Muscle of arm (tissue), 12 donors: ENCODE data around the gene ZNF792. TPM values are rescaled to one million over a fixed set of nuclear protein-coding genes. Genes with fewer than 3 reads are reported as not detected.
"Not testable (repeated sequence)": the region's sequence is repeated elsewhere in the genome, so short reads cannot be mapped to it uniquely, and the experiment has no call there.

Experiments used
- DNase-seq: peaks from one replicate; pipeline ENCODE4 v3.0.0-alpha.2; 2013
- polyA plus RNA-seq, 12 donors: library from polyadenylated mRNA; unstranded; fragments of 120-200 nt; gene quantifications; one replicate each; pipeline ENCODE4 v1.2.1, GENCODE V29; 2013; ENCODE audit not compliant: insufficient read length in 12 of 12

ZNF792 gene
- polyA plus RNA-seq, 12 donors: 2.5 to 3.8 (median 3.2) TPM; not detected in 2

DNA sequence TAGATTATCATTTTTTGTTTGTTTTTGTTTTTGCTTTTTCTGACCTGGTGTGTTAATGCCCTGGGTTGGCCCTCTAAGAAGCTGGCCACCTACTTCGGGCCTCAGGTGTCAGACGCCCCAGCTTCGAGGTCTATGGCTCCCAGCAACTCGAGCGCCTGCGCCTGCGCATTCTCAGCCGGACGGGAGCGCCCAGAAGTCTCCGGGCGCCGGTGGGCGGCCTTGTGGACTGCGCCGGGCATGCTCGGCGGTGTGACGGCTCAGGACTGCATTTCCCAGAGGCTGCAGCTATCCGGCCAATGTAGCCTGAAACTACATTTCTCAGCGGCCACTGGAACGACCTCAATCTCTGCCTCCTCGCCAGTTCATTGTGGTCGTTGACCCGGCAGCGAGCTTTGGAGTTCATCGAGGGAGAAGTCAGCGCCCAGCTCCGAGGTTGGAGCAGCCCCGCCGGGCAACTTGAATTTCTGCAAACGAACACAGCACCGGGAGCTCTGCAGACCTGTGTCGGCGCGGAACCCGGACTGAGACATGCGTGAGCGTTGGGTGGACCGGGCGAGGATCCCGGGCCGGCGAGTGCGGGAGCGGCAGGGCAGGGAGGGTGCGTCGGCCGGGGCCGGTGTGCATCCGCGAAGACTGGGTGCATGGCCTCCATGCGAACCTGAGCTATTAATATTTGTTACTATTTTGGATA is 37.2 kb downstream of the ZNF792 start, which contains the start of gene ZNF30:
Gene ZNF30, plus strand, starts transcription at position 219 of the 691 bp plus-strand sequence. CDS start 3,045 bp downstream, outside the sequence.
- DNase-seq: peak; percentile 89

DNA sequence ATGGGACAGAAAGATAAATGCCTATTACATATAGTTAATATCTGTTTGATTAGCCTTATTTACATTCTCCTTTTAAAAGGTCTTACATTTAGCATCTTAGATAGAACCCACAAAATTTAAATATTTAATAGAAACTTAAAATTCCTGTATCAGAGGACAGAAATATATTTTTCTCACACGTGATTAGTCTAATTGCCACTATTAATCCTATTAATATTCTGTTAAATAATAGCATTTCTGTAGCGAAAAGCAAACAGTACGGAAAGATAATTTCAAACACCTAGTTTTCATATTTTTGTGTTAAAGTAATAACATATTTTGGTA is 37.7 kb downstream of the ZNF792 start:
- no peak for DNase-seq

DNA sequence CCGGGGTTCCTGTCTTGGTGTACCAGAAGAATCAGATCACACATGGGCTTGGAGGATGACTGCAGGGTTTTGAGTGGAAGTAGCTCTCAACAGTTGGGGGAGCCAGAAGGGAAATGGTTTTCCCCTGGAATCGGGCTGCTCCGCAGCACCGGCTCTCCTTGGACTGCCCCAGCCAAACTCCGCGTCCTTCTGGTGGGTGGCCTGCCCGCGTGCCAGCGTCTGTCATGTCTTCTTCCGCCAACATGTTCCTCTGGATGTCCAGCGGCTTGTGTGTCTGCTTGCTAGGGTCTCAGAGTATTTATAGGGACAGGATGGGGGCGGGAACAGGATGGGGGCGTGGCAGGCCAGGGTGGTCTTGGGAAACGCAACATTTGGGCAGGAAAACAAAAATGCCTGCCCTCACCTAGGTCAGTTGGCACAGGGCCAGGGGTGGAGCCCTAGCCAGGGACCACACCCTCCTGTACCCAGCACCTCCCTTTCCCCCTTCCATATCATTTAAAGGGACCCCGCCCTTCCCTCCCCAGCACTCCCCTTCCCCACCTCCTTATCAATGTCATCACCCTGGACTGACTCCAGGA is 38.7 kb downstream of the ZNF792 start:
- no peak for DNase-seq

DNA sequence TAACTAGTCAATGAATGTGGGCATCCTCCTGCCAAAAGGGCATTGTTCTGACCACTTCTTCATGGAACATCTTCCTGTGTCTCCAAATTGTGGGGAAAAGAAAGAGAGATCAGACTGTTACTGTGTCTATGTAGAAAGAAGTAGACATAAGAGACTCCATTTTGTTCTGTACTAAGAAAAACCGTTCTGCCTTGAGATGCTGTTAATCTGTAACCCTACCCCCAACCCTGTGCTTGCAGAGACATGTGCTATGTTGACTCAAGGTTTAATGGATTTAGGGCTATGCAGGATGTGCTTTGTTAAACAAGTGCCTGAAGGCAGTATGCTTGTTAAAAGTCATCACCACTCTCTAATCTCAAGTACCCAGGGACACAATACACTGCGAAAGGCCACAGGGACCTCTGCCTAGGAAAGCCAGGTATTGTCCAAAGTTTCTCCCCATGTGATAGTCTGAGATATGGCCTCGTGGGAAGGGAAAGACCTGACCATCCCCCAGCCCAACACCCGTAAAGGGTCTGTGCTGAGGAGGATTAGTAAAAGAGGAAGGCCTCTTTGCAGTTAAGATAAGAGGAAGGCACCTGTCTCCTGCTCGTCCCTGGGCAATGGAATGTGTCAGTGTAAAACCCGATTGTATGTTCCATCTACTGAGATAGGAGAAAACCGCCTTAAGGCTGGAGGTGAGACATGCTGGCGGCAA is 43.8 kb downstream of the ZNF792 start:
- DNase-seq: not testable (repeated sequence)

DNA sequence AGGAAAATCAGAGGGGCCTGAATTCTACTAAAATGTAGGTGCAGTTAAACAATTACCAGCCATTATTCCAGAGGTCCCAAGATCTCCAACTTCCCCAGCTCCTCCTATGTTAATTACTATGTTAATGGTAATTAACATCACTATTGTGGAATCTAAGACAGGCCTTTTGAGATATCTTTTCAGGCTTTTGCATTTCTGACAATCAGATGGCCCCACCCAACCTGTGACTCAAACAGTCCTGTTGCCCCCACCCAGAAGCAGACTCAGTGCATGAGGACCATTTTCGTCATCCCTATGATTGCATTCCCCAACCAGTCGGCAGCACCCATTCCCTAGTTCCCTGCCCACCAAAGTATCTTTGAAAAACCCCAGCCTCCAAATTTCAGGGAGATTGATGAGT is 45.8 kb downstream of the ZNF792 start:
- no peak for DNase-seq

DNA sequence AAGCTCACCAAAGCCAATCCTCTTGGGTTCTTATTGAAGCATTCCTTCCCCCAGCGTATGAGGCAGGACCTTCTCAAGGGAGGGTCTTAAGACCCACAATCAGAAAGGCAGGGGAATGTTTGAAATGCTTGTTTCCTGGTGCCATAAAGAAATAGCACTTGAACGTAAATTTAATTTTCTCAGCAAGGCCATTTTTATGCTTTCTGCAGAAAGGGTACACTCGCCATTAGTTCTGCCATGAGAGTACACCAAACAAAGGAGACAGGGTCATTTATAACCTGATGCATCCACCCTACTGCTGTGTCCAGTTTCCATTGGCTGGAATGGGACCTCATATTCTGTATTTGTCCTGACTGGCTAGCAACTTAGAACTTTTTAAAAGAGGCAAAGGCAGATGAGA is 46.9 kb downstream of the ZNF792 start:
- not testable (repeated sequence) for DNase-seq

DNA sequence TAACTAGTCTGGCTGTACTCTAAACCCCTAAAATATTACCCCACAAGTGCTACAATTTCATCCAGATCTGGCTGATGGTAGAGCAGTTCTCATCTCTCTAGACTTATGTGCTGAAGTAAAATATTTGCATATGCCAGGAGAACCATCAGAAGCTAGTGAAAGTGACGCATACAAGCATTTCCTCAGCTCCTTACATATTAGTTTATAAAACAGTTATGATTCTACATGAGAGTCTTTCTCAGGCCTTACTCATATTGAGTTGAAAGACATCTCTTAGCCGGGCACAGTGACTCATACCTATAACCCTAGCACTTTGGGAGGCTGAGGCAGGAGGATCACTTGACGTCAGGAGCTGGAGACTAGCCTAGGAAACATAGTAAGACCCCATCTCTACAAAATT is 53.3 kb downstream of the ZNF792 start:
- DNase-seq: no peak

Other genes starting within 250 kb of the ZNF792 start
- 10 to 100 TPM in 10 of 12 donors, 1 to 10 TPM in 1, not detected in 1; 9.9 to 20.5 (median 16.1) TPM for gene ZNF181, start 230.0 kb downstream of the ZNF792 start, polyA plus RNA-seq
- 1 to 10 TPM in 11 of 12 donors, not detected in 1; 3.9 to 7.8 (median 6.6) TPM for gene ZNF599, start 191.0 kb downstream of the ZNF792 start, polyA plus RNA-seq
- gene ZNF30, start 37.3 kb downstream of the ZNF792 start, polyA plus RNA-seq: 1 to 10 TPM in 10 of 12 donors, not detected in 2; 3.3 to 7.3 (median 4.0) TPM
- gene GRAMD1A, start 36.1 kb upstream of the ZNF792 start, polyA plus RNA-seq: 10 to 100 TPM in 11 of 12 donors, not detected in 1; 30.1 to 70.3 (median 37.0) TPM
- 1 to 10 TPM in 11 of 12 donors, not detected in 1; 2.1 to 7.4 (median 5.4) TPM for gene SCN1B, start 66.2 kb upstream of the ZNF792 start, polyA plus RNA-seq
- gene HPN, start 77.5 kb upstream of the ZNF792 start, polyA plus RNA-seq: 10 to 100 TPM in 1 of 12 donors, 1 to 10 TPM in 2, under 1 TPM in 7, not detected in 2; 0.11 to 57.4 (median 0.41) TPM
- 100 to 1,000 TPM in 1 of 12 donors, 10 to 100 TPM in 2, 1 to 10 TPM in 3, under 1 TPM in 4, not detected in 2; 0.26 to 316 (median 1.2) TPM for gene FXYD3, start 151.6 kb upstream of the ZNF792 start, polyA plus RNA-seq
- 10 to 100 TPM in 7 of 12 donors, 1 to 10 TPM in 4, not detected in 1; 8.0 to 14.6 (median 12.0) TPM for gene LGI4, start 170.8 kb upstream of the ZNF792 start, polyA plus RNA-seq
- gene FXYD1, start 174.6 kb upstream of the ZNF792 start, polyA plus RNA-seq: 100 to 1,000 TPM in 11 of 12 donors, not detected in 1; 102 to 315 (median 204) TPM
- 1 to 10 TPM in 5 of 12 donors, under 1 TPM in 5, not detected in 2; 0.53 to 2.2 (median 1.1) TPM for gene FXYD7, start 179.0 kb upstream of the ZNF792 start, polyA plus RNA-seq
- gene FXYD5, start 190.5 kb upstream of the ZNF792 start, polyA plus RNA-seq: 10 to 100 TPM in 11 of 12 donors, not detected in 1; 15.6 to 81.8 (median 18.8) TPM